ENCODE results near the gene S100A12.

Gene S100A12

GRCh38 chr1:153365696-153366095 lies 9.7 kb downstream of the S100A12 start:
- no peak for DNase-seq

GRCh38 chr1:153364766-153365666 lies 10.4 kb downstream of the S100A12 start:
- DNase-seq = peak; percentile 47 to 70 (median 65)

GRCh38 chr1:153364156-153364555 lies 11.3 kb downstream of the S100A12 start:
- peak; percentile 68 to 80 (median 71) for DNase-seq

GRCh38 chr1:153363641-153364040 lies 11.8 kb downstream of the S100A12 start:
- no peak for DNase-seq

- DNase-seq = no peak
Observed at GRCh38 chr1:153362187-153362775, 13.1 kb downstream of the S100A12 start.

GRCh38 chr1:153361480-153362109 lies 13.8 kb downstream of the S100A12 start:
- no peak for DNase-seq

- no peak for DNase-seq
Observed at GRCh38 chr1:153360592-153361479, 14.6 kb downstream of the S100A12 start.

- DNase-seq = peak; percentile 70 to 85 (median 76)
Observed at GRCh38 chr1:153360190-153360589, 15.2 kb downstream of the S100A12 start.

GRCh38 chr1:153359241-153359640 lies 16.2 kb downstream of the S100A12 start:
- DNase-seq = no peak

GRCh38 chr1:153358691-153358975 lies 16.8 kb downstream of the S100A12 start:
- no peak for DNase-seq

GRCh38 chr1:153357853-153358690 lies 17.3 kb downstream of the S100A12 start, which contains the start of gene S100A9:
TSS of gene S100A9 (plus strand) at chr1:153357854. CDS start at chr1:153358284, 430 bp downstream.
- peak; percentile 42 to 72 (median 60) for DNase-seq

- DNase-seq = peak; percentile 79 to 86 (median 82)
Observed at GRCh38 chr1:153357076-153357852, 18.2 kb downstream of the S100A12 start.

GRCh38 chr1:153356392-153357075 lies 18.9 kb downstream of the S100A12 start:
- no peak for DNase-seq

GRCh38 chr1:153355445-153356071 lies 19.9 kb downstream of the S100A12 start:
- peak; percentile 90 to 93 (median 92) for DNase-seq

- DNase-seq = no peak
Observed at GRCh38 chr1:153354515-153355193, 20.8 kb downstream of the S100A12 start.

GRCh38 chr1:153353226-153353947 lies 22.0 kb downstream of the S100A12 start:
- no peak for DNase-seq

- peak; percentile 78 to 80 (median 78) for DNase-seq
Observed at GRCh38 chr1:153352523-153352922, 22.9 kb downstream of the S100A12 start.

- no peak for DNase-seq
Observed at GRCh38 chr1:153350321-153350957, 25.0 kb downstream of the S100A12 start.

Data from suppressor macrophage treated with lipopolysaccharide for 1 hour (primary cell).